Neuronal stem cell (in vitro differentiated cells): ENCODE data around the gene TUB.

Experiments
- DNase-seq: peaks from one replicate; pipeline ENCODE4 v3.0.0-alpha.2; 2013; ENCODE audit warnings: low spot score
- H2AFZ ChIP-seq: one replicate; pipeline ENCODE4 v1.6.1; 2013; ENCODE audit warnings: mild to moderate bottlenecking, low read length, inconsistent platforms
- H2AK5ac ChIP-seq: 2 replicates; pipeline ENCODE4 v1.6.1; 2013; ENCODE audit warnings: low read depth, mild to moderate bottlenecking, inconsistent platforms, low read length, moderate library complexity, mixed read lengths
- H2BK120ac ChIP-seq: 2 replicates; pipeline ENCODE4 v1.6.1; 2013; ENCODE audit warnings: low read depth, mild to moderate bottlenecking, inconsistent platforms, low read length, moderate library complexity, mixed read lengths
- H2BK12ac ChIP-seq: one replicate; pipeline ENCODE4 v1.6.1; 2013; ENCODE audit warnings: low read length, inconsistent platforms
- H2BK15ac ChIP-seq: 2 replicates; pipeline ENCODE4 v1.6.1; 2013; ENCODE audit warnings: mild to moderate bottlenecking, low read length, inconsistent platforms, mixed read lengths
- H2BK5ac ChIP-seq: one replicate; pipeline ENCODE4 v1.6.1; 2013; ENCODE audit warnings: inconsistent platforms, mild to moderate bottlenecking, low read length, moderate library complexity
- H3K14ac ChIP-seq: one replicate; pipeline ENCODE4 v1.6.1; 2013; ENCODE audit warnings: low read length, inconsistent platforms
- H3K18ac ChIP-seq: 2 replicates; pipeline ENCODE4 v1.6.1; 2013; ENCODE audit warnings: low read length, inconsistent platforms
- H3K23ac ChIP-seq: 2 replicates; pipeline ENCODE4 v1.6.1; 2013; ENCODE audit warnings: low read depth, mild to moderate bottlenecking, mixed read lengths, low read length, inconsistent platforms; ENCODE audit not compliant: poor library complexity
- H3K27ac ChIP-seq: replicated peaks from 3 replicates; pipeline ENCODE4 v1.5.1; 2013; ENCODE audit warnings: low read length, inconsistent platforms
- H3K27me3 ChIP-seq, 3 experiments: 2 replicates each; pipeline ENCODE4 v1.6.1; 2013; ENCODE audit warnings: low read length in 3 of 3, mild to moderate bottlenecking in 2 of 3, inconsistent platforms in 1 of 3, low read depth in 1 of 3, mixed read lengths in 1 of 3, moderate library complexity in 1 of 3; ENCODE audit not compliant: control insufficient read depth in 3 of 3, insufficient read depth in 3 of 3
- H3K36me3 ChIP-seq, 2 donors: replicated peaks in 1 of 2; 2 replicates each; pipeline ENCODE4 v1.6.1; 2013; ENCODE audit warnings: low read length in 2 of 2; ENCODE audit not compliant: control insufficient read depth in 2 of 2, insufficient read depth in 2 of 2
- H3K4ac ChIP-seq: 2 replicates; pipeline ENCODE4 v1.6.1; 2013; ENCODE audit warnings: inconsistent platforms, mild to moderate bottlenecking, low read length, moderate library complexity
- H3K4me1 ChIP-seq, 2 donors: 1 replicate in 1 of 2; 2 replicates in 1 of 2; pipeline ENCODE4 v1.6.1; 2013; ENCODE audit warnings: low read length in 2 of 2, low read depth in 1 of 2; ENCODE audit not compliant: control insufficient read depth in 2 of 2, insufficient read depth in 1 of 2
- H3K4me2 ChIP-seq: one replicate; pipeline ENCODE4 v1.6.1; 2013; ENCODE audit warnings: mild to moderate bottlenecking, low read length, inconsistent platforms; ENCODE audit not compliant: insufficient read depth, poor library complexity, severe bottlenecking
- H3K4me3 ChIP-seq, 2 donors: 2 replicates each; pipeline ENCODE4 v1.5.1; 2013; ENCODE audit warnings: low read length in 2 of 2, mild to moderate bottlenecking in 2 of 2, inconsistent platforms in 1 of 2, moderate library complexity in 1 of 2
- H3K79me1 ChIP-seq: one replicate; pipeline ENCODE4 v1.6.1; 2013; ENCODE audit warnings: low read depth, mild to moderate bottlenecking, inconsistent platforms, low read length, moderate library complexity
- H3K9ac ChIP-seq: one replicate; pipeline ENCODE4 v1.6.1; 2013; ENCODE audit warnings: mild to moderate bottlenecking, low read depth, low read length, inconsistent platforms; ENCODE audit not compliant: poor library complexity
- H3K9me3 ChIP-seq, 2 donors: replicated peaks in 1 of 2; 2 replicates each; pipeline versions ENCODE3 to v1.6.1; 2013; ENCODE audit warnings: low read length in 2 of 2, mild to moderate bottlenecking in 2 of 2, inconsistent platforms in 1 of 2, low read depth in 1 of 2, mixed read lengths in 1 of 2, moderate library complexity in 1 of 2; ENCODE audit not compliant: control insufficient read depth in 2 of 2, insufficient read depth in 1 of 2
- H4K8ac ChIP-seq: one replicate; pipeline ENCODE4 v1.6.1; 2013; ENCODE audit warnings: low read depth, mild to moderate bottlenecking, inconsistent platforms, low read length, moderate library complexity
- H4K91ac ChIP-seq: one replicate; pipeline ENCODE4 v1.6.1; 2013; ENCODE audit warnings: low read length, low read depth, mild to moderate bottlenecking, inconsistent platforms; ENCODE audit not compliant: poor library complexity
- WGBS, 2 donors: extraction: QIAGEN DNeasy Blood & Tissue Kit; methylation state at CpG; one replicate each; pipeline ENCODE4 v1.1.7; 2013; ENCODE audit warnings: missing lambda C conversion rate in 2 of 2, mixed read lengths in 1 of 2; ENCODE audit not compliant: insufficient read length in 2 of 2, insufficient replicate concordance in 1 of 2; ENCODE audit errors: extremely low coverage in 2 of 2; 5-methylcytosine and 5-hydroxymethylcytosine counted together

Gene TUB

DNA sequence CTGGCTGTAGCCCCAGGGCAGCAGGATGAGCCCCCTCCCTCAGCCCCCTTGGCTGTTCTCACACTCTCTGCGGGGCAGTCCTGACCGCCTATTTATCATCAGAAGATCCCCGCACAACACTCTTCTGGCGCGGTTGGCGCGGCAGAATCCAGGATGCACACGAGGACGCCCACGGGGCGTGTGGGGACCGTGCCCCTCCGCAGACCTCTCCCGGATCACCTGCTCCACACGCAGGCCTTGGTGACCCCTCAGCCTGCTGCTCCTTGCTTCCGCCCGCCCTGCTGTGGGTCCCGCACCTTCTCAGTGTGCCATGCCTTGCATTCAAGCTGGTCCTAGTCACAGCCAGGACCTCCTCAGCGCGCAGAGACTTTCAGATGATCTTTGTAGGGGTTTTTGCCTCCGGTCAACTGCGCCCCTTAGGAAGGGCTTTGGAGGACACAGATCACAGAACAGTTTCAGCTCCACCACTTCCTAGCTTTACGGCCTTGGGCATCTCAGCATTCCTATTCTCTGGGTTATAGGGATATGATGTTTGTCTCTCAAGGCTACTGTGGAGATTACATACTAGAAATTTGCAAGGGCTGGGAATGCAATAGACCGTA lies 841 bp upstream of the TUB start:
- no peak overlapping the region for H3K27ac ChIP-seq
- no peak overlapping the region for H2BK120ac ChIP-seq
- peaks cover 0 to 51% (median 4%) of the 10 kb centered on the region in 3 experiments for H3K27me3 ChIP-seq
- no peak overlapping the region for H2BK15ac ChIP-seq
- peaks cover 6% of the 10 kb centered on the region for H3K79me1 ChIP-seq
- no peak overlapping the region for H4K8ac ChIP-seq
- H3K9me3 ChIP-seq: no peaks in the 10 kb centered on the region
- peak overlapping the region; percentile 40 for H3K14ac ChIP-seq
- peak overlapping the region; percentile 74 for H3K4me2 ChIP-seq
- peak overlapping the region; percentile 44 for H3K18ac ChIP-seq
- no CpG with 5 or more reads among the region's 24 CpGs for WGBS, 2 donors
- H3K36me3 ChIP-seq: no peaks in the 10 kb centered on the region
- peak overlapping the region; percentile 91 for H2AFZ ChIP-seq
- H2AK5ac ChIP-seq: no peak overlapping the region
- H2BK5ac ChIP-seq: no peak overlapping the region
- no peak overlapping the region for H4K91ac ChIP-seq
- DNase-seq: no peak
- no peak overlapping the region for H3K23ac ChIP-seq
- H2BK12ac ChIP-seq: peak overlapping the region; percentile 87
- peak overlapping the region; percentile 24 for H3K9ac ChIP-seq
- peak overlapping the region in 1 of 2 donors; percentile 56 for H3K4me3 ChIP-seq
- peaks cover 26 to 30% of the 10 kb centered on the region in 2 donors for H3K4me1 ChIP-seq
- no peak overlapping the region for H3K4ac ChIP-seq

DNA sequence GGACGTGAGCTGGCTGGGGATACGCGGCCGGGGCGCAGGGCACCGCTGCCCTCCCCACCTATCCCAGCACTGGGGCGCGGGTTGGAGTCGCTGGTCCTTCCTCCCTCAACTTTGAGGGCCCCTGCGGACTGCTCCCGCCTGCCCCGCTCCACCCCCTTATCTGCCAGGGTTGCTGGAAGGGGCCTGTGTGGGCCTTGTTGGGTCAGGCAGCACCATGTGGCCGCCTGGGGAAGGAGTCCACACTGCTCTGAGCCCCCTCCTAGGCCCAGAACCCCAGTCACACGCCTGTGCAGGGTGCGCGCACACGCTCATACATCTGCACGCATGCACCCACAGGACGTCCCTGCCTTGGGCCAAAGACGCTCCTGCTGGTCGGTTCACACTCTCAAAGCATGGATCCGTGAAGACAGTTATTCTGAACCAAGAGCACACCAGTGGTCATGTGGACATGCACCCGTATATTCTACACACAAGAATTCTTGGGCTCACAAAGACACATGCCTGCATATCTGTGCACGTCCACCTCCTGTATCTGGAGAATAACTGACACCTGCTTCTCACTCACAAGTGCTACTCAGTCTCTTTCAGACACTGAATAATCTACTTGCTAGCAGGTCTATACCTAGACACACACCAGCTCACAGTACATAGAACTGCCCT lies 710 bp downstream of the TUB start:
- Histone ChIP-seq H2BK12ac (peak overlapping the region; percentile 23), H3K4me3 (peak overlapping the region; percentile 56 to 86), H3K4ac (no peak overlapping the region), H2AFZ (peak overlapping the region; percentile 91), H3K14ac (peak overlapping the region; percentile 58), H4K8ac (peak overlapping the region; percentile 44), H3K79me1 (peaks cover 11% of the 10 kb centered on the region), H3K36me3 (no peaks in the 10 kb centered on the region), H3K4me1 (peaks cover 26 to 37% of the 10 kb centered on the region in 2 donors), H4K91ac (peak overlapping the region; percentile 27), H3K27ac (peak overlapping the region; percentile 4), H2AK5ac (peak overlapping the region; percentile 57), H3K9me3 (no peaks in the 10 kb centered on the region), H2BK15ac (peak overlapping the region; percentile 31), H3K18ac (peak overlapping the region; percentile 91), H3K9ac (peak overlapping the region; percentile 92), H3K23ac (peak overlapping the region; percentile 61), H3K4me2 (peak overlapping the region; percentile 74), H2BK120ac (no peak overlapping the region), H3K27me3 (peaks cover 0 to 39% (median 4%) of the 10 kb centered on the region in 3 experiments), H2BK5ac (no peak overlapping the region)
- no CpG with 5 or more reads among the region's 24 CpGs for WGBS, 2 donors
- DNase-seq: no peak

DNA sequence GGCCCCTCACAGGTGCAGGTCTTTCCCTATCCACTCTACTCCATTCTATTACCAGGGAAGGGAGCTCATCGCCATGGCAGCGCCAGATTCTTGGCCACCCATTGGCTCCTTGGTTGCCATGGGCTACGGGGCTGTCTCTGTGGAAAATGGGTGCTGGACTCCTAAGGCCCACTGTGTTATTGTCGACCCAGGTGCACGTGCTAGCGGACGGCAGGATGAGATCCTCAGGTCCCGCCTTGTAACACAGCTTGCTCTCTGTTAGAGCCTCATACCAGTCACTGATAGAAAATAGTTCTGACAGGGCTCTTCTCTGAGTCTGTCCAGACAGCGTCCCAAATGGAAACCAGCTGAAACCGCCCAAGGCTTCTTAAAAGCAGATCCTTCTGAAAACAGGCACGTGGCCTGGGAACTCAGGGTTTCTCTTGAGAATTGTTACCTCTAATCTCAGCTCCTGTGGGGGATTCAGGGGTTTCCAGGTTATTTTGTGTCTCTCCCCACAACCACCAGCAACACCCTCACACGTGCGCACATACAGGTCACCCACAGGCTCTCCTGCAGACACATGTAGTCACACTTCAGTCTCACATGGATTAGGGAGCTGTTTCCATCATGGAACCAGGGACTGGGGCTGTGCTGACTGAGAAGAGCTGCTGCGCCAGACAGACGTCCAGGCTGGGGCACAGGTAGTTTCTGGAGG lies 1.5 kb downstream of the TUB start:
- H4K91ac ChIP-seq: peak overlapping the region; percentile 40
- no CpG with 5 or more reads among the region's 15 CpGs for WGBS, 2 donors
- H3K27ac ChIP-seq: no peak overlapping the region
- H3K9me3 ChIP-seq: no peaks in the 10 kb centered on the region
- H3K18ac ChIP-seq: peak overlapping the region; percentile 50
- H2BK120ac ChIP-seq: peak overlapping the region; percentile 17
- peak overlapping the region; percentile 68 for H2AFZ ChIP-seq
- no peak overlapping the region for H2BK5ac ChIP-seq
- no peak overlapping the region for H3K14ac ChIP-seq
- H3K4ac ChIP-seq: no peak overlapping the region
- no peak overlapping the region for H3K9ac ChIP-seq
- H3K36me3 ChIP-seq: no peaks in the 10 kb centered on the region
- no peak overlapping the region for H4K8ac ChIP-seq
- peak overlapping the region; percentile 74 for H3K4me2 ChIP-seq
- peaks cover 14% of the 10 kb centered on the region for H3K79me1 ChIP-seq
- no peak overlapping the region for H2BK12ac ChIP-seq
- DNase-seq: peak; percentile 55
- H2AK5ac ChIP-seq: no peak overlapping the region
- peak overlapping the region; percentile 22 for H2BK15ac ChIP-seq
- H3K23ac ChIP-seq: no peak overlapping the region
- peak overlapping the region; percentile 26 to 56 for H3K4me3 ChIP-seq
- H3K4me1 ChIP-seq: peaks cover 26 to 37% of the 10 kb centered on the region in 2 donors
- peaks cover 0 to 31% (median 4%) of the 10 kb centered on the region in 3 experiments for H3K27me3 ChIP-seq

GRCh38 chr11:8083088-8083395 lies 2.0 kb downstream of the TUB start:
- H2AK5ac ChIP-seq: no peak overlapping the region
- peak overlapping the region; percentile 17 for H2BK120ac ChIP-seq
- H3K9ac ChIP-seq: no peak overlapping the region
- no peak overlapping the region for H2AFZ ChIP-seq
- H2BK15ac ChIP-seq: peak overlapping the region; percentile 22
- H2BK5ac ChIP-seq: no peak overlapping the region
- no peak overlapping the region for H3K4ac ChIP-seq
- no peak overlapping the region for H3K14ac ChIP-seq
- H4K8ac ChIP-seq: no peak overlapping the region
- no peak overlapping the region for H3K27ac ChIP-seq
- H3K18ac ChIP-seq: peak overlapping the region; percentile 50
- no peak overlapping the region for H3K4me2 ChIP-seq
- no CpG with 5 or more reads among the region's 9 CpGs for WGBS, 2 donors
- peaks cover 26 to 37% of the 10 kb centered on the region in 2 donors for H3K4me1 ChIP-seq
- no peak overlapping the region for H3K23ac ChIP-seq
- peak overlapping the region; percentile 40 for H4K91ac ChIP-seq
- DNase-seq: no peak
- no peak overlapping the region for H2BK12ac ChIP-seq
- H3K9me3 ChIP-seq: no peaks in the 10 kb centered on the region
- peaks cover 14% of the 10 kb centered on the region for H3K79me1 ChIP-seq
- no peaks in the 10 kb centered on the region for H3K36me3 ChIP-seq
- H3K27me3 ChIP-seq: peaks cover 0 to 26% (median 4%) of the 10 kb centered on the region in 3 experiments
- peak overlapping the region in 1 of 2 donors; percentile 26 for H3K4me3 ChIP-seq
